ENCODE measurements around the gene ZDHHC22.
A peak's percentile ranks its signal among the peaks of the same experiment; 100 is the strongest.

ZDHHC22 gene

GRCh38 chr14:77091518-77091917 lies 50.1 kb downstream of the ZDHHC22 start:
- ATAC-seq (replicated peaks; ENCODE audit: extremely low read depth, poor library complexity, severe bottlenecking) (no peak), DNase-seq (ENCODE audit: low spot score in 2 of 2) (no peak)
- Mint-ChIP-seq H3K4me1 (peaks cover 5% of the 10 kb centered on the region), H3K9me3 (no peaks in the 10 kb centered on the region), H3K27me3 (peaks cover 20% of the 10 kb centered on the region), H3K4me3 (no peak overlapping the region), H3K27ac (ENCODE audit: low read depth) (no peak overlapping the region), H3K36me3 (ENCODE audit: insufficient read depth) (peaks cover 3% of the 10 kb centered on the region)

- Mint-ChIP-seq H3K27ac (ENCODE audit: low read depth) (no peak overlapping the region), H3K27me3 (peaks cover 31% of the 10 kb centered on the region)
Observed at GRCh38 chr14:77088645-77089044, 52.9 kb downstream of the ZDHHC22 start.

GRCh38 chr14:77088219-77088618 lies 53.4 kb downstream of the ZDHHC22 start:
- H3K36me3 Mint-ChIP-seq (ENCODE audit: insufficient read depth) = no peaks in the 10 kb centered on the region
- DNase-seq (ENCODE audit: low spot score in 2 of 2) (no peak), ATAC-seq (replicated peaks; ENCODE audit: extremely low read depth, poor library complexity, severe bottlenecking) (no peak)
- no peak overlapping the region for H3K27ac Mint-ChIP-seq (ENCODE audit: low read depth)
- H3K9me3 Mint-ChIP-seq = no peaks in the 10 kb centered on the region
- H3K4me3 Mint-ChIP-seq = no peak overlapping the region
- H3K27me3 Mint-ChIP-seq = peaks cover 31% of the 10 kb centered on the region
- H3K4me1 Mint-ChIP-seq = no peaks in the 10 kb centered on the region

More at GRCh38 chr14:77088645-77089044, 52.9 kb downstream of the ZDHHC22 start:
- DNase-seq (ENCODE audit: low spot score in 2 of 2) (no peak), ATAC-seq (replicated peaks; ENCODE audit: extremely low read depth, poor library complexity, severe bottlenecking) (no peak)
- Mint-ChIP-seq H3K4me1 (no peaks in the 10 kb centered on the region), H3K9me3 (no peaks in the 10 kb centered on the region), H3K4me3 (no peak overlapping the region), H3K36me3 (ENCODE audit: insufficient read depth) (no peaks in the 10 kb centered on the region)

GRCh38 chr14:77087631-77088030 lies 54.0 kb downstream of the ZDHHC22 start:
- Mint-ChIP-seq H3K4me1 (no peaks in the 10 kb centered on the region), H3K36me3 (ENCODE audit: insufficient read depth) (no peaks in the 10 kb centered on the region), H3K27ac (ENCODE audit: low read depth) (no peak overlapping the region), H3K27me3 (peaks cover 31% of the 10 kb centered on the region), H3K4me3 (no peak overlapping the region), H3K9me3 (no peaks in the 10 kb centered on the region)
- DNase-seq (ENCODE audit: low spot score in 2 of 2) (no peak), ATAC-seq (replicated peaks; ENCODE audit: extremely low read depth, poor library complexity, severe bottlenecking) (no peak)

- ATAC-seq (replicated peaks; ENCODE audit: extremely low read depth, poor library complexity, severe bottlenecking) = no peak
- Mint-ChIP-seq H3K4me1 (no peaks in the 10 kb centered on the region), H3K36me3 (ENCODE audit: insufficient read depth) (no peaks in the 10 kb centered on the region), H3K9me3 (no peaks in the 10 kb centered on the region), H3K27me3 (peaks cover 31% of the 10 kb centered on the region), H3K4me3 (no peak overlapping the region), H3K27ac (ENCODE audit: low read depth) (no peak overlapping the region)
- DNase-seq (ENCODE audit: low spot score in 2 of 2) = no peak
Observed at GRCh38 chr14:77086951-77087350, 54.6 kb downstream of the ZDHHC22 start.

GRCh38 chr14:77086017-77086727 lies 55.4 kb downstream of the ZDHHC22 start:
- ATAC-seq (replicated peaks; ENCODE audit: extremely low read depth, poor library complexity, severe bottlenecking) (peak; percentile 62), DNase-seq (ENCODE audit: low spot score in 2 of 2) (no peak)
- Mint-ChIP-seq H3K36me3 (ENCODE audit: insufficient read depth) (no peaks in the 10 kb centered on the region), H3K27ac (ENCODE audit: low read depth) (no peak overlapping the region), H3K4me3 (no peak overlapping the region), H3K9me3 (no peaks in the 10 kb centered on the region), H3K27me3 (peaks cover 31% of the 10 kb centered on the region), H3K4me1 (peaks cover 2% of the 10 kb centered on the region)

GRCh38 chr14:77085538-77085937 lies 56.1 kb downstream of the ZDHHC22 start:
- H3K36me3 Mint-ChIP-seq (ENCODE audit: insufficient read depth) = no peaks in the 10 kb centered on the region
- peaks cover 31% of the 10 kb centered on the region for H3K27me3 Mint-ChIP-seq
- no peak for ATAC-seq (replicated peaks; ENCODE audit: extremely low read depth, poor library complexity, severe bottlenecking)
- no peak overlapping the region for H3K27ac Mint-ChIP-seq (ENCODE audit: low read depth)
- no peaks in the 10 kb centered on the region for H3K9me3 Mint-ChIP-seq
- no peak overlapping the region for H3K4me3 Mint-ChIP-seq
- H3K4me1 Mint-ChIP-seq = peaks cover 5% of the 10 kb centered on the region
- DNase-seq (ENCODE audit: low spot score in 2 of 2) = no peak

GRCh38 chr14:77084985-77085384 lies 56.6 kb downstream of the ZDHHC22 start:
- no peak for ATAC-seq (replicated peaks; ENCODE audit: extremely low read depth, poor library complexity, severe bottlenecking)
- Mint-ChIP-seq H3K9me3 (no peaks in the 10 kb centered on the region), H3K4me1 (peaks cover 5% of the 10 kb centered on the region), H3K27me3 (peaks cover 29% of the 10 kb centered on the region), H3K36me3 (ENCODE audit: insufficient read depth) (no peaks in the 10 kb centered on the region), H3K4me3 (no peak overlapping the region), H3K27ac (ENCODE audit: low read depth) (no peak overlapping the region)
- no peak for DNase-seq (ENCODE audit: low spot score in 2 of 2)

- H3K27me3 Mint-ChIP-seq = peaks cover 19% of the 10 kb centered on the region
- peaks cover 5% of the 10 kb centered on the region for H3K4me1 Mint-ChIP-seq
- H3K4me3 Mint-ChIP-seq = no peak overlapping the region
- peaks cover 2% of the 10 kb centered on the region for H3K36me3 Mint-ChIP-seq (ENCODE audit: insufficient read depth)
- no peaks in the 10 kb centered on the region for H3K9me3 Mint-ChIP-seq
- no peak overlapping the region for H3K27ac Mint-ChIP-seq (ENCODE audit: low read depth)
- ATAC-seq (replicated peaks; ENCODE audit: extremely low read depth, poor library complexity, severe bottlenecking) = no peak
- no peak for DNase-seq (ENCODE audit: low spot score in 2 of 2)
Observed at GRCh38 chr14:77083082-77083481, 58.5 kb downstream of the ZDHHC22 start.

GRCh38 chr14:77082356-77082755 lies 59.2 kb downstream of the ZDHHC22 start:
- H3K9me3 Mint-ChIP-seq = no peaks in the 10 kb centered on the region
- H3K27ac Mint-ChIP-seq (ENCODE audit: low read depth) = no peak overlapping the region
- H3K4me3 Mint-ChIP-seq = no peak overlapping the region
- DNase-seq (ENCODE audit: low spot score in 2 of 2) (no peak), ATAC-seq (replicated peaks; ENCODE audit: extremely low read depth, poor library complexity, severe bottlenecking) (no peak)
- peaks cover 5% of the 10 kb centered on the region for H3K4me1 Mint-ChIP-seq
- peaks cover 12% of the 10 kb centered on the region for H3K27me3 Mint-ChIP-seq
- peaks cover 2% of the 10 kb centered on the region for H3K36me3 Mint-ChIP-seq (ENCODE audit: insufficient read depth)
